ENCODE measurements around the gene ZSCAN9.

Gene ZSCAN9

DNA sequence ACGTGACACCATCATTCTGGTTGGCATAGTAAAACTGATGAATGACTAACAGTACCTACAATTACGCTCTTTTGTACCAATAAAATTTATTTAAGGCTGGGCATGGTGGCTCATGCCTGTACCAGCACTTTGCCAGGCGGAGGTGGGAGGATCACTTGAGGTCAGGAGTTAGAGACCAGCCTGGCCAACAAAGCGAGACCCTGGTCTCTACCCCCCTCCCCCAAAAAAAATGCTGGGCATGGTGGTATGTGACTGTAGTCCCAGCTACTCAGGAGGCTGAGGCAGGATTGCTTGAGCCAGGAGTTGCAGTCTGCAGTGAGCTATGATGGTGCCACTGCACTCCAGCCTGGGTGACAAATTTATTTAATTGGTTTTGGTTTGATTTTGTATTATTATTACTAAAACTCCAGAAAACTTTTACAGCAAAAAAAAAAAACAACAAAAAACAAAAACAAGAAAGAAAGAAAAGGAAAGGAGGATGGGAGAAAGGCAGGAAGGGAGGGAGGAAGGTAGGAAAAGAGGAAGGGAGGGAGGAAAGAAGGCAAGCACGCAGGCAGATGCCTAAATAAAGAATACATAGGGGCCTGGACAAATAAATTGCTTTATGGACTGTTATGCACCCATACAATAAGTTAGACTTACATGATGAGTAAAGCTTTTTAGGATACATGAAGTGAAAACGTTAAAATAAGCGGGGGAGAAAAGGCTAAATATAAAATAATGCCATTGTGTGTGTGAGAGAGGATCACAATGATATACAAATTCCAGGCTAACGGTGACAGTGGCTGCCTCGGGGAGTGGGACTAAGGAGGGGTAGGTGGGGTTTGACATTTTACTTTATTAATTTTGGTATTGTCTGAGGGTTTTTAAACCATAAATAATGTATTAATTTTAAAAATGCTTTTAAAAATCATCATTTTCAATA is 682 bp upstream of the ZSCAN9 start:
- DNase-seq: no peak

DNA sequence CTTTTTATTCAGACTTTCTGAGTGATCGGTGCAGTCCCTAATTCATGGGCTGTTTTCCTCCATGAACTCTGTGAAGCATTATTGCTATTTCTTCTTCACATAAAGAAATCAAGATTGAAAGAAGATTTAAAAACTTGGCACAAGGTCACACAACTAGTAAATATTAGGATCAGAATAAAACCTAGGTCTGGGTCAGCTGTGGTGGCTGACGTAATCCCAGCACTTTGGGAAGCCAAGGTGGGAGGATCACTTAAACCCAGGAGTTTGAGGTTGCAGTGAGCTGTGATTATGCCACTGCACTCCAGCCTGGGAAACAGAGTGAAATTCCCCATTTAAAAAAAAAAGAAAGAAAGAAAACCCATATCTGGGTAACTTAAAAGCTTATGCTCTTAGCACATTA is 1.4 kb downstream of the ZSCAN9 start:
- DNase-seq: no peak

DNA sequence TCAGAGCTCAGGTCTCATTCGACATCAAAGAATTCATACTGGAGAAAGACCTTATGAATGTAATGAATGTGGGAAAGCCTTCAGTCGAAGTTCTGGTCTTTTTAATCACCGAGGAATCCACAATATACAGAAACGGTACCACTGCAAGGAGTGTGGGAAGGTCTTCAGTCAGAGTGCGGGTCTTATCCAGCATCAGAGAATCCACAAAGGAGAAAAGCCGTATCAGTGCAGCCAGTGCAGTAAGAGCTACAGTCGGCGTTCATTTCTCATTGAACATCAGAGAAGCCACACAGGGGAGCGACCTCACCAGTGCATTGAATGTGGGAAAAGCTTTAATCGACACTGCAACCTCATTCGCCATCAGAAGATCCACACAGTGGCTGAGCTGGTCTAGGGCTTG is 7.7 kb downstream of the ZSCAN9 start:
- no peak for DNase-seq

DNA sequence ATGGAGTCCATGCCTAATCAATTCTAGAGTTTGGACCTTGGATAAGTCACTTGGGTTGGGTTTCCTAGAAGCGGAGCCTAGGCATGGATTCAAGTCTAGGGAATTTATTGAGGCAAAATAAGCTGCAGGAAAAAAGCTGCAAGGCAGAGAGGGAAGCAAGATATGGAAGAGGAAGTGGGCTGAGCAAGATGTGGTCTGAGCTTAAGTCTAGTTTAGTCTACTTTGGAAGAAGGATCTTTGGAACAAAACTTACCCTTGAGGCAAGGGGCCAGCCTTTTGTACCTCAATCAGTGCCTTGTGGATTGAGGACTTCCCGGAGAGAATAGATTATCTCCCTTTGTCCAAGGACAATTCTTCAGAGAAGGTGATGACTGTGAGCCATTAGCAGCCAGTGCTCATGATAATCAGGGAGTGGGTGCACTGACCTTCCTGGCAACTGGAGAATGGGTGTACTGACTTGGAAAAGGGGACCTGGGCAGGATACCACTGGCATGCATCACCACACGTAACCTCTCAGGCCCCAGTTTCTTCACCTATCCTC is 10.9 kb downstream of the ZSCAN9 start:
- no peak for DNase-seq

DNA sequence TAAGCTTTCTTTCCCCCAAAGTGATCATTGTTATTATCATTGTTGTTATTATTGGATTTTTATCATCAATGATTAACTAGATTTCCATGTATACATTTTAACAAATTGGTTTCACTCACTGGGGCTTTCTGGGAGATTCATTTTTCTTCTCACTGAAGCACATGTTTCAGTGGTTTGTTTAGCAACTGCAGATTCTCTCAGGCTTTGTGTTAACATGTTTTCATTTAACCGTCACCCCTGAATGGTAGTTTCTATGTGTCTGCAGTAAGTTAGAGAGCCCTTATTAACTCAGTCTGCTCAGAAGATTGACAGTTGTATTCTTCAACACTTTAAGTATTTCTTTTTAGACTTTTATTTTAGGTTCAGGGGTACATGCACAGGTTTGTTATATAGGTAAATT is 14.6 kb downstream of the ZSCAN9 start:
- DNase-seq: no peak

DNA sequence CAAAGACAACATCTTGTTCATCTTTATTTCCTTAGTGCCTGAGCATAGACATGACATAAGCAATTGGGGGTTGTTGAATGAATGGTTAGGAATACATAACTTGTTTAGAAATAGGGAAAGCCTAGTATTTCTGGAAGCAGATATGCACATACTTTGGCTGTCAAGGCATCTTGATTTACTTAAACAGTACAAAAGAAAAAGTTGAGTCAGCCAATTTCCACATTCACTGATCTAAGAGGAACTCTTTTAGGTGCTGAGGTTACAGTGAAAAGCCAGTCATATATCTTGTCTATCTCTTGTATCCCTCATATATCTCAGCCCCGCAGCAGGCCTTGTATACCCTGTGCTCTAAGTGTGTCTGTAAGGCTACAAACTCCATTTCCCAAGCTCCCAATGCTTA is 15.4 kb downstream of the ZSCAN9 start:
- no peak for DNase-seq

DNA sequence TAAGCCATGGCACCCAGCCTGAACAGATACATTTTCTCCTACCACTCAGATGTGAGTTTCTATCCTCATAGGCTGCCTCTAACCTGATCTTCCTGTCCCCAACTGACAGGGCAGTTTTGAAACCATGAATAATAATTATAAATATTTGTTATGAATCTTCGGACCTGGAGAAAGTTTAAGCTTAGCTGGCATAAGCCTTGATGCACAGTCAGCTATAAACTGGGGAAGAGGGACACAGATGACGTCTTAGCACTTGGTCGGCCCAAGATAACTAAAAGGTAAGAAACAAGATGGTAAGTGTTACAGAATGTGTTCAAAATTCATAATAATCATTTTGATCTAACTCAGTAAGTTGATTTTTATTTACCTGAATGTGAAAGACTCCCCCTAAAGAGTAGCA is 18.9 kb downstream of the ZSCAN9 start:
- no peak for DNase-seq

DNA sequence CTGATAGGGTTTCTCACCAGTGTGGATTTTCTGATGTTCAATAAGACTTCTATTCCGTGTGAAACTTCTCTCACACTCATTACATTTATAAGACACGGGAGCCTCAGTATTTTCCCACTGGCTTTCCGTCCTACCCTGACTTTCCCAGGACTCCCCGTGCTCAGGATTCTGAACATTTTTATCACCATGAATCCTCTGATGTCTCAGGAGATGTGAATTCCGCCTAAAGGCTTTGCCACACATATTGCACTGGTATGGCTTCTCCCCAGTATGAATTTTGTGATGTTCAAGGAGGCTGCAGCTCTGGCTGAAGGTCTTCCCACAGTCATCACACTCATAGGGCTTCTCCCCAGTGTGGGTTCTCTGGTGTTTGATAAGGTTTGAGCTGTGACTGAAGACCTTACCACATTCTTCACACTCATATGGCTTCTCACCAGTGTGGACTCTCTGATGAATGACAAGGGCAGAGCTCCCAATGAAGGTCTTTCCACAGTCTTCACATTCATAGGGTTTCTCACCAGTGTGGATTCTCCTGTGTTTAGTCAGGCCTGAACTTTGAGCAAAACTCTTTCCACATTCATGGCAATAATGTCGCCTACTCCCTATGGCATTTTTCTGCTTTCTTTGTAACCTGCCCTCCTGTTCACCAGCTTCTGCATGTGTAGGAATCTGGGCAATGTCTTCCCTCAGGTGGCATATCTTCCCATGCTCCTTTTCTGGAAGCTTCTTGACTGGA is 20.3 kb downstream of the ZSCAN9 start:
- no peak for DNase-seq

DNA sequence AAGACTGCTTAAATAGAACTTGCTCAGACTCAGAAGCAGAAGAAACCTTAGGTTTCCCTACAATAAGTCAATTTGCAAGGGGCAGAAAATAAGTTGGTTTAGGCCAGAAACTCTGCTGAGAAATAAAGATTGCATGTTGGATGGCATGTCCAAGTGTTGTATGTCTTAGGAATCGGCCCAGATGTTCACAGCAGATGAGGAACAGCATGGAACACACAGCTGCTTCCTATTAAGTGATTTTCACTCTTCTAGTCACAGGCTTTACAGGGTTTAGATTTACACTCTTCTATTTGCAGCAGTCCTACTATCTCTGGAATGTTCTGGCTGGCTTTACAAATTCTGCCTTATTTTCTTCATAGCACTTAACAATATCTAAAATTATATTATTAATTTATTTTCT is 23.8 kb downstream of the ZSCAN9 start:
- no peak for DNase-seq

DNA sequence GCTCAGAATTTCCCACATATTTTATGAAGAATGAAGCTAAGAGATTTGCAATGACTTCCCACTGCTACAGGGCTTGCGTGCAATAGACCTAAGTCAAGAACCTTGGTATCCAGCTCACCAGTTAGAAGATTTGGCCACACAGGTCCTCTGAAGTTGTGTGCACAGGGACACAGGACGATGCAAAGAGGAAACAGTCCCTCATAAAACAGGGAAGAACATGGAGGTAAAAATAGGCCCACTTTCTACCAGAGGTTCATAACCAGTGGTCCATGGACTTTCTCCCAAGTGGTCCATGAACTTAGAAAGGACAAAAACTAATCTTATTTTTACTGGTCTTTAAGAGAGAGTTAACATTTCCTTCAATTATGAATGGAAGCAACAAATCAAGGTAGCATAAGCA is 25.7 kb downstream of the ZSCAN9 start:
- DNase-seq: no peak

DNA sequence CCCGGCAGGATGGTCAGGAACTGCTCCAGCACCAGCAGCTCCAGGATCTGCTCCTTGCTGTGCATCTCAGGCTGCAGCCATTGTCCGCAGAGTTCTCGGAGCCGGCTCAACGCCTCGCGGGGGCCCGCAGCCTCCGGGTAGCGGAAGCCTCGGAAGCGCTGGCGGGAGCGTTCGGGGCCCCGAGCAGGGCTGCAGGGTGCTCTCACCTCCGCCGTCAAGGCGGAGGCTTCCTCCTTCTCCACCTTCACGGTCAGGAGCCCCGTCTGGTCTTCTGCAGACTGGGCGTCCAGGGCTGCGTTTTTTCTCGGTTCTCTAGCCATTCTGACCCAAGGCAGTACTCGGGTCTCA is 26.6 kb downstream of the ZSCAN9 start:
- DNase-seq: no peak

DNA sequence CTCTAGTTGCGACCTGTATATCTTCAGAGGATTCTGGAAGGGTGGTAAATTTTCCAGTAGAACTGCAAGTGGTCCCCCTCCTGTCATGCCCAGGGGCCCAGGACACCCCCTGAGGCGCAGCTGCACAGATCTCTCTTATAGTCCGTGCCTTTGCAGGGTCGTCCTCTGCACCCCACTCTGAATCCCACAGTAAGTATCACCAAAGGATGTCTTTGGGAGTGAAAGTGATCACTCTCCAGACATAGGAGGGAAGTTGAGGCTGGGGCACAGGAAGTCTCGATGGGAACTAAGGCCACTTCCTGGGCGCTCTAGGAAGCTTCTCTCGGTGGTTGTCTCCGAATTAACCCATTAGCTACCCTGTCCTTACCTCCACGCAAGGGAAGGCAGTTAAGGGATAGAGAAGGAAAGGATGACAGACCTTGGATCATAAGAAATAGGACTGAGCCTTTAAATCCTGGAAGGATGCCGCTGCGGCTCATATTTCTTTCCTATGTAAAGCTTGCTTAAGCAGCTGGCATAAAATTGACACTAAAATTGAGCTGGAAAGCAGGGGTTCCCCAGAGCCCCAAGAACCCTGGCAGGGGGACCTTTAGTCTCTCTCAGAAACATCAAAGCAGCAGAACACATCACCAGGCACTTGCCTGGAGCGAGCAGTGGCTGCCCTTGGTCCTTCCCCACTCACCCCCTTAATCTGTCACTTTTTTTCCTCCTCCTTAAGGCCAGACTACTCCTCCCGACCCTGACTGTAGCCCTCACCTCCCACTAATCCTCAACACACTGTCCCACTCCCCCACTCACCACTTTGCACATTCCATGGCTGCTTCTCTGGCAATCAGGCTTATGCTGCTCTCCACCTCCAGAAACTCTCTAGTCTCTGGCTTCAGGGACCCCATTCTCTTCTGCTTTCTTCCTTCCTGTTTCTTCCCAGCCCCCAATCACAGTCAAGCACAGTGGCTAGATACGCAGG is 27.2 kb downstream of the ZSCAN9 start, which contains the start of gene ZKSCAN4:
TSS of gene ZKSCAN4 (minus strand) at position 261 of the 967 bp plus-strand sequence. CDS start 289 bp downstream, outside the sequence.
- peak; percentile 91 for DNase-seq

DNA sequence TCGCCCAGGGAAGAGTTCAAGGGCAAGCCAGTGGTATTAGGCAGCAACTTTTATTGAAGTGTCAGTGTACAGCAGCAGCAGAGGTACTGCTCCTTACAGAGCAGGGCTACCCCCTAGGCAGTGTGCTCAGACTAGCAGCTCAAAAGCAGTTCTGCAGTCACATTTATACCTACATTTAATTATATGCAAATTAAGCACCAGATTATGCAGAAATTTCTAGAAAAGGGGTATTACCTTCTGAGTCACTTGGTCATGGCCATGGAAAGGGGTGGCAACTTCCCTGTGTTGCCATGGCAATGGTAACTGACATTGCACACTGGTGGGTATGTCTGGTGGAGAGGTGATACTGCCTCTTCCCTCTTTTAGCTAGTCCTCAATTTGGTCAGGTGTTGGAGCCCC is 29.0 kb downstream of the ZSCAN9 start:
- DNase-seq: no peak

DNA sequence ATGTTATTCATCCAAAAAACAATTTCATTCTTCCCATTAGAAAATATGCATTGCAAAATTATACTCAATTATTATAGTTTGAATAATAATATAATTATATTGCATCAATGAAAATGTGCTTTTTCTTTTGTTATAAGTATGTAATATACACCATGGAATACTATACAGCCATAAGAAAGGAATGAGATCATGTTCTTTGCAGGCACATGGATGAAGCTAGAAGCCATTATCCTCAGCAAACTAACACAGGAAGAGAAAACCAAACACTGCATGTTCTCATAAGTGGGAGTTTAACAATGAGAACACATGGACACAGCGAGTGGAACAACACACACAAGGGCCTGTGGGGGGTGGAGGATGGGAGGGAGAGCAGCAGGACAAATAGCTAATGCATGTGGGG is 32.0 kb downstream of the ZSCAN9 start:
- DNase-seq: no peak

DNA sequence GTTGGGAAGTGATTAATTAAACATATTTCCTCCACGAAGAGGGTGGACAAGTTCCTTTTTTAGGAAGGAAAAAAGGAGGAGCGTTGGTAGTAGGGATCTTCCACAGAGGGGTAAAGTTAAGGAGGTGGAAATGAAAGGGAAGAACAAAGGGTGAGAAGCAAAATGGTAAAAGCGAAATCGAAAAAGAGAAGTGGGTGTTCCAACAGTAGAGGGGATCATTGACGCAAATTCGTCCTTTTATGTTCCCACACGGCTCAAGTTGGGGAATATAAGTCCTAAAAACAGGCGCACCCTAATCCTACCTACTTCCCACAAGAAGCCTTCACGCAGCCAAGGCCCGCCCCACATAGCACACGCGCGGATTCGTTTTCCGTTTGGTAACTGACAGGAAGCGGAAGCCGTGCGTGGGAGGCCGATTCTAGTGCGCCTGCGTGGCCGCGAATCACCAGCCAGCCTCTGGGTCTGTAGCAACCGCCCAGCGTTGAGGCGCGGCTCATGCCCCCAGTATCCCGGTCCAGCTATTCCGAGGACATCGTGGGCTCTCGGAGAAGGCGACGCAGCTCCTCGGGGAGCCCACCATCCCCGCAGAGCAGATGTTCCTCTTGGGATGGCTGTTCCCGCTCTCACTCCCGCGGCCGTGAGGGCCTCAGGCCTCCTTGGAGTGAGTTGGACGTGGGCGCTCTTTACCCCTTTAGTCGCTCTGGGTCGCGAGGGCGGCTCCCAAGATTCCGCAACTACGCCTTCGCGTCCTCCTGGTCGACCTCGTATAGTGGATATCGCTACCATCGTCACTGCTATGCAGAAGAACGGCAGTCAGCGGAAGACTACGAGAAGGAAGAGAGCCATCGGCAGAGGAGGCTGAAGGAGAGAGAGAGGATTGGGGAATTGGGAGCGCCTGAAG is 34.1 kb downstream of the ZSCAN9 start, which contains the start of gene NKAPL:
TSS of gene NKAPL (plus strand) at position 421 of the 901 bp plus-strand sequence. CDS start at position 496, 75 bp downstream.
- DNase-seq: peak; percentile 70

DNA sequence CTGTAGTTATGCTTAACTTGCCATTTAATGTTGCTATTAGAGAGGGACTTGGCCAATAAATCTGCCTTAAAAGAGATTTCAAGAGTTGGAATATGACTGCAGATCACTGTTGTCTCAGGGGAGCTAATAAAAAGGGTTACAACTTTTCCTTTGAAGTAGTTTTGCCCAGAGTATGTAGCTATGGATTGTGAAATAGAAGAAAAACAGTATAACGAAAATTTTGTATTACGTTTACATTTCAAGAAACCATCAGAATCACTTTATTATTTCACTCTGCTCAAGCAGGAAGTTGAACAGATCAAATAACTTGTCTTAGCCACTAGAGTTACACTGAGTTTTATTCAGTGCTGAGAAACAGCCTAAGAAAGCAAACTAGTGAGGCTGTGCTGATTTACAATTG is 38.8 kb downstream of the ZSCAN9 start:
- no peak for DNase-seq

DNA sequence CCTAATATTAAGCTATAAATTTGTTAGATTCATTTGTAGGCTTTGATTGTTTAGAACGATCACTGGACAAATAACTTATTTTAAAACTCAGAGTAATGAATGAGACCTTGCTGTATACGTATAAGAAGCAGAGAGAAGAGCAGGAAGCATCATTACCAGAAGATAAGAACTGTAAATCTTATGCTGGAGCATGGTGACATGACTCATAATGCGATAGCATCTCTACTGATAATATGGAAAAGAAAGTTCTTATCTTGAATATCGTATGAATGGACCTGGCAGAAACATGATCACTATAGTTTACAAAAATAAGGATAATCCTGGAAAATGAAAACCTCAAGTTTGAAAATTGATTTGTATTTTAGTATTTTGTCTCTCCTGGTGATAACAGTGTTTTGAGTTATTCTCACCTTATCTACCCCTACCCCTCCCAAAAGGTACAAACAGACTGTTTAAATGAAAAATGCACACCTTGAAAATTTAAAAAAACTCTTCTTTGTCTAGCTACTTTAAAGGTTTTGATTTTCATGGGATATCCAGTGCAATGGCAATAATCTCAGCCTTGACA is 39.8 kb downstream of the ZSCAN9 start:
- DNase-seq: no peak

DNA sequence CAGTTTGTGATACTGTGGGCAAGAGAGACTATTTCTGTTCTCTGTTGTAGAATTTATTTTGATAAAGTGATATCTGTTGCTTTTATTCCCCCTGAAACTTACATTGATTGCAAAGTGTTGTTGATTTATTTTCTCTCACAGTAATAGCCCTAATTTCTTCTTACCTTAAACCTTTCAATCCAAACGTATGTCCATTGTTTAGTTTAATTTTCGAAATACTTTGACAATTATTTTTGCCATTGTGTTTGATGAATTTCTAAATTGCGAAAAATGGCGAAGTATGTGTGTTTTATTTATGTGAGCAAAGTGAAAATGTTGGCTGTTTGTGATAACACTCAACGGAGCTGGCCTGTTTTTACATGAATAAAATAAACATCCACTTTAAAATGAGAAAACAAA is 41.5 kb downstream of the ZSCAN9 start:
- no peak for DNase-seq

DNA sequence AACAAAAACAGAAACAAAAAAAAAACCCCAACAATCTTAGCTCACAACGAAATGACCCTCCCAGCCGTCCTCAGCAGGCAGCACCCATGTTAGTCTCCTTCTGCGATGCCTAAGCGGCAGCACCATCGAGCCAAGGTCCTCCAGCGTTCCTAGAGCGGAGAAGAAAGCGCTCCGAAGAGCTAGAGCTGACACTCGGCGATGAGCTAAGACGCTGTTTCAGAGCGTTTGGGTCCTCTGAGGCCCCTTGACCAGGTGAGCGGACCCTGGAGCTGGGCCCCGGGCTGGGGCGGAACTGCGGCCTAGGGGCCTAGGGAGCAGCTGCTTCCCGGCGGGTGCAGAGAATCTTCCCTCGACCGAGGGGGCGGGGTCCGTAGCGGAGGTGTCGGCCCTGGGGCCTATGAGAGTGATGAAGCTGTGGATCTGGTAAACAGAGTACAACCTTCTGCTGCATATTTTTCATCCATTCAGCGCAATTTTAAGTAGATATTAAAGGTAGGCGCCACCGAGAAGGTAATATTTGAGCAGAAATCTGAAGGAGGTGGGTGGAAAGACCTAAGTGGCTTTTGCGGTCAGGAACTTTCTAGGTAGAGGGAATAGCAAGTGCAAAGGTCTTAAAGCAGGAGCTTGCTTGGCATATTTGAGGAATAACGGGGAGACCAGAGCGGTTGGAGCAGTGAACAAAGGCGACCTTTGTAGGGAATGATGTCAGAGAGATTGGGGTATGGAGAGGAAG is 42.1 kb downstream of the ZSCAN9 start, which contains the start of gene ZSCAN26:
TSS of gene ZSCAN26 (plus strand) at position 182 of the 733 bp plus-strand sequence. CDS start 4,777 bp downstream, outside the sequence.
- peak; percentile 89 for DNase-seq

DNA sequence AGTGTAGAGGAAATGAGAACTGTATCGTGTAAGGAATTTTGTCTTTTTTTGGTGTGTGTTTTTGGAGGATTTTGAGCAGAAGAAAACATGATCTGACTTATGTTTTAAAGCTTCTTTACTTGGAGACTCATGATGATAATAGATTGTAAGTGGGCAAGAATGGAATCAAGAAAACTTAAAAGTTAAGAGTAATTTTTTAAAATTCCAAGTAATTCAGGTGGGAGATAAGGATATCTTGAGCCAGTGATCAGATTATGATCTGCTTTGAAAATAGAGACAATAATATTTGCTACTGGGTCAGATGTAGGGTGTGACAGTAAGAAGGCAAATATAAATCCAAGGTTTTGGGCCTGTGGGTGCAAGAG is 42.6 kb downstream of the ZSCAN9 start:
- no peak for DNase-seq

Measured in fibroblast of skin of right quadriceps (primary cell).